IPS-18c (cell line): ENCODE data around the gene CCDC174.

ENCODE experiments used
- H3K4me3 ChIP-seq: 2 replicates; pipeline ENCODE4 v1.7.0; 2013; ENCODE audit warnings: low read depth, mild to moderate bottlenecking, low read length, moderate library complexity; ENCODE audit not compliant: insufficient read depth
- H3K9me3 ChIP-seq: one replicate; pipeline ENCODE4 v1.6.1; 2013; ENCODE audit warnings: mild to moderate bottlenecking, low read length, moderate library complexity; ENCODE audit not compliant: control insufficient read depth, insufficient read depth

The CCDC174 gene

GRCh38 chr3:14680115-14680514 is 28.6 kb downstream of the CCDC174 start:
- Histone ChIP-seq H3K9me3 (peaks cover 2% of the 10 kb centered on the region), H3K4me3 (no peak overlapping the region)

GRCh38 chr3:14680716-14681115 is 29.2 kb downstream of the CCDC174 start:
- Histone ChIP-seq H3K4me3 (no peak overlapping the region), H3K9me3 (peaks cover 2% of the 10 kb centered on the region)

- H3K4me3 ChIP-seq, result no peak overlapping the region
- H3K9me3 ChIP-seq, result no peaks in the 10 kb centered on the region
Observed at GRCh38 chr3:14684447-14684846, 32.9 kb downstream of the CCDC174 start.

GRCh38 chr3:14685179-14685578 is 33.6 kb downstream of the CCDC174 start:
- Histone ChIP-seq H3K9me3 (no peaks in the 10 kb centered on the region), H3K4me3 (no peak overlapping the region)

GRCh38 chr3:14687360-14687759 is 35.8 kb downstream of the CCDC174 start:
- H3K9me3 ChIP-seq, result no peaks in the 10 kb centered on the region
- H3K4me3 ChIP-seq, result no peak overlapping the region

GRCh38 chr3:14688525-14688924 is 37.0 kb downstream of the CCDC174 start:
- no peak overlapping the region for H3K4me3 ChIP-seq
- H3K9me3 ChIP-seq, result no peaks in the 10 kb centered on the region

GRCh38 chr3:14689247-14689980 is 37.9 kb downstream of the CCDC174 start:
- Histone ChIP-seq H3K4me3 (no peak overlapping the region), H3K9me3 (no peaks in the 10 kb centered on the region)

GRCh38 chr3:14691239-14691638 is 39.7 kb downstream of the CCDC174 start:
- H3K9me3 ChIP-seq, result no peaks in the 10 kb centered on the region
- H3K4me3 ChIP-seq, result no peak overlapping the region

- Histone ChIP-seq H3K9me3 (no peaks in the 10 kb centered on the region), H3K4me3 (no peak overlapping the region)
Observed at GRCh38 chr3:14691719-14692118, 40.2 kb downstream of the CCDC174 start.

- Histone ChIP-seq H3K4me3 (no peak overlapping the region), H3K9me3 (no peaks in the 10 kb centered on the region)
Observed at GRCh38 chr3:14698601-14699244, 47.2 kb downstream of the CCDC174 start.

- no peaks in the 10 kb centered on the region for H3K9me3 ChIP-seq
- no peak overlapping the region for H3K4me3 ChIP-seq
Observed at GRCh38 chr3:14699643-14700042, 48.1 kb downstream of the CCDC174 start.

GRCh38 chr3:14700891-14701290 is 49.3 kb downstream of the CCDC174 start:
- no peaks in the 10 kb centered on the region for H3K9me3 ChIP-seq
- no peak overlapping the region for H3K4me3 ChIP-seq

- H3K4me3 ChIP-seq, result no peak overlapping the region
- no peaks in the 10 kb centered on the region for H3K9me3 ChIP-seq
Observed at GRCh38 chr3:14701676-14702075, 50.1 kb downstream of the CCDC174 start.

GRCh38 chr3:14703128-14703750 is 51.7 kb downstream of the CCDC174 start:
- no peak overlapping the region for H3K4me3 ChIP-seq
- no peaks in the 10 kb centered on the region for H3K9me3 ChIP-seq

GRCh38 chr3:14703791-14704190 is 52.2 kb downstream of the CCDC174 start:
- no peak overlapping the region for H3K4me3 ChIP-seq
- no peaks in the 10 kb centered on the region for H3K9me3 ChIP-seq

GRCh38 chr3:14706096-14706495 is 54.5 kb downstream of the CCDC174 start:
- no peak overlapping the region for H3K4me3 ChIP-seq

GRCh38 chr3:14716591-14716990 is 65.0 kb downstream of the CCDC174 start:
- Histone ChIP-seq H3K9me3 (no peaks in the 10 kb centered on the region), H3K4me3 (no peak overlapping the region)

More at GRCh38 chr3:14706096-14706495, 54.5 kb downstream of the CCDC174 start:
- no peaks in the 10 kb centered on the region for H3K9me3 ChIP-seq

GRCh38 chr3:14717307-14717706 is 65.7 kb downstream of the CCDC174 start:
- Histone ChIP-seq H3K9me3 (no peaks in the 10 kb centered on the region), H3K4me3 (no peak overlapping the region)
